Activated CD4-positive, alpha-beta T cell treated with anti-CD3 and anti-CD28 coated beads for 24 hours (primary cell): ENCODE data around the gene RBMXL3.
"Not testable (repeated sequence)": the region's sequence is repeated elsewhere in the genome, so short reads cannot be mapped to it uniquely, and the experiment has no call there.

Experiments
- DNase-seq, 2 donors: peaks; one replicate each; pipeline ENCODE4 v3.0.0-alpha.2; 2020; ENCODE audit warnings: low read depth in 2 of 2

RBMXL3 gene

GRCh38 chrX:115189110-115189509 lies at the start of gene RBMXL3:
Gene RBMXL3, plus strand, starts transcription at chrX:115189410. Its CDS starts 32 bp downstream, at chrX:115189442.
- no peak for DNase-seq

GRCh38 chrX:115142057-115142456 lies 47.2 kb upstream of the RBMXL3 start:
- DNase-seq, result no peak

- no peak for DNase-seq
Observed at GRCh38 chrX:115147220-115147619, 42.0 kb upstream of the RBMXL3 start.

GRCh38 chrX:115173181-115173580 lies 16.0 kb upstream of the RBMXL3 start:
- no peak for DNase-seq

- no peak for DNase-seq
Observed at GRCh38 chrX:115174548-115174947, 14.7 kb upstream of the RBMXL3 start.

- DNase-seq, result no peak
Observed at GRCh38 chrX:115177932-115178331, 11.3 kb upstream of the RBMXL3 start.

- no peak for DNase-seq
Observed at GRCh38 chrX:115178473-115178872, 10.7 kb upstream of the RBMXL3 start.

- DNase-seq, result no peak
Observed at GRCh38 chrX:115183980-115184379, 5.2 kb upstream of the RBMXL3 start.

GRCh38 chrX:115189646-115190635 lies 731 bp downstream of the RBMXL3 start:
- DNase-seq, result no peak

GRCh38 chrX:115190636-115191489 lies 1.7 kb downstream of the RBMXL3 start:
- no peak for DNase-seq

GRCh38 chrX:115191490-115192243 lies 2.5 kb downstream of the RBMXL3 start:
- no peak for DNase-seq

- no peak for DNase-seq
Observed at GRCh38 chrX:115192244-115192700, 3.1 kb downstream of the RBMXL3 start.

GRCh38 chrX:115204040-115204439 lies 14.8 kb downstream of the RBMXL3 start:
- no peak for DNase-seq

GRCh38 chrX:115209547-115209946 lies 20.3 kb downstream of the RBMXL3 start:
- DNase-seq, result not testable (repeated sequence)

- DNase-seq, result no peak
Observed at GRCh38 chrX:115214151-115214550, 24.9 kb downstream of the RBMXL3 start.

GRCh38 chrX:115214605-115215004 lies 25.4 kb downstream of the RBMXL3 start:
- no peak for DNase-seq

GRCh38 chrX:115217346-115217745 lies 28.1 kb downstream of the RBMXL3 start:
- not testable (repeated sequence) for DNase-seq

GRCh38 chrX:115226929-115227328 lies 37.7 kb downstream of the RBMXL3 start:
- no peak for DNase-seq

- no peak for DNase-seq
Observed at GRCh38 chrX:115229337-115230003, 40.3 kb downstream of the RBMXL3 start.

- no peak for DNase-seq
Observed at GRCh38 chrX:115232933-115233496, 43.8 kb downstream of the RBMXL3 start.
